Astrocyte of the spinal cord (primary cell): Measurements from ENCODE around the gene FAM219B.
A peak's percentile ranks its signal among the peaks of the same experiment; 100 is the strongest.

Experiments
- DNase-seq: peaks from one replicate; pipeline ENCODE4 v3.0.0; 2011; ENCODE audit warnings: low read depth, low spot score
- H3K4me3 ChIP-seq: 2 replicates; pipeline ENCODE4 v1.5.1; 2011; ENCODE audit warnings: low read depth, mild to moderate bottlenecking, low read length, moderate library complexity
- CTCF ChIP-seq: IDR thresholded peaks from 2 replicates; pipeline ENCODE4 v1.5.1; 2012; ENCODE audit warnings: low read depth, mild to moderate bottlenecking, low read length, inconsistent platforms
- in situ Hi-C: cut with HindIII; loops from 2 replicates; pipeline ENCODE4 v1.10.0; 2017; ENCODE audit warnings: low sequenced_read_pairs

FAM219B gene

GRCh38 chr15:74893627-74894026, 13.0 kb downstream of the FAM219B start:
- no peak for TF ChIP-seq CTCF
- H3K4me3 ChIP-seq: no peak overlapping the region
- no peak for DNase-seq
- in situ Hi-C loops: no loop called here

GRCh38 chr15:74892931-74893330, 13.7 kb downstream of the FAM219B start:
- DNase-seq: no peak
- in situ Hi-C loops: no loop called here
- H3K4me3 ChIP-seq: no peak overlapping the region
- no peak for TF ChIP-seq CTCF

GRCh38 chr15:74892313-74892712, 14.3 kb downstream of the FAM219B start:
- DNase-seq: no peak
- in situ Hi-C loops: no loop called here
- no peak for TF ChIP-seq CTCF
- H3K4me3 ChIP-seq: no peak overlapping the region

GRCh38 chr15:74891469-74891868, 15.2 kb downstream of the FAM219B start:
- TF ChIP-seq CTCF: no peak
- in situ Hi-C loops: no loop called here
- no peak for DNase-seq
- H3K4me3 ChIP-seq: no peak overlapping the region

- in situ Hi-C loops: no loop called here
- TF ChIP-seq CTCF: no peak
- peak overlapping the region; percentile 92 for H3K4me3 ChIP-seq
- DNase-seq: no peak
Observed at GRCh38 chr15:74890665-74890960, 16.0 kb downstream of the FAM219B start.

- peak; percentile 80 for DNase-seq
- TF ChIP-seq CTCF: no peak
- peak within 1 kb of the TSS; percentile 92 for H3K4me3 ChIP-seq
- in situ Hi-C loops: no loop called here
Observed at GRCh38 chr15:74889883-74890664, 16.6 kb downstream of the FAM219B start, which contains the start of gene MPI. TSS of gene MPI (plus strand) at chr15:74890042. CDS start at chr15:74890074, 32 bp downstream.
